ENCODE results near the gene PCGF3.
A peak's percentile ranks its signal among the peaks of the same experiment; 100 is the strongest.
"Not testable (repeated sequence)": the region's sequence is repeated elsewhere in the genome, so short reads cannot be mapped to it uniquely, and the experiment has no call there.

Gene PCGF3

DNA sequence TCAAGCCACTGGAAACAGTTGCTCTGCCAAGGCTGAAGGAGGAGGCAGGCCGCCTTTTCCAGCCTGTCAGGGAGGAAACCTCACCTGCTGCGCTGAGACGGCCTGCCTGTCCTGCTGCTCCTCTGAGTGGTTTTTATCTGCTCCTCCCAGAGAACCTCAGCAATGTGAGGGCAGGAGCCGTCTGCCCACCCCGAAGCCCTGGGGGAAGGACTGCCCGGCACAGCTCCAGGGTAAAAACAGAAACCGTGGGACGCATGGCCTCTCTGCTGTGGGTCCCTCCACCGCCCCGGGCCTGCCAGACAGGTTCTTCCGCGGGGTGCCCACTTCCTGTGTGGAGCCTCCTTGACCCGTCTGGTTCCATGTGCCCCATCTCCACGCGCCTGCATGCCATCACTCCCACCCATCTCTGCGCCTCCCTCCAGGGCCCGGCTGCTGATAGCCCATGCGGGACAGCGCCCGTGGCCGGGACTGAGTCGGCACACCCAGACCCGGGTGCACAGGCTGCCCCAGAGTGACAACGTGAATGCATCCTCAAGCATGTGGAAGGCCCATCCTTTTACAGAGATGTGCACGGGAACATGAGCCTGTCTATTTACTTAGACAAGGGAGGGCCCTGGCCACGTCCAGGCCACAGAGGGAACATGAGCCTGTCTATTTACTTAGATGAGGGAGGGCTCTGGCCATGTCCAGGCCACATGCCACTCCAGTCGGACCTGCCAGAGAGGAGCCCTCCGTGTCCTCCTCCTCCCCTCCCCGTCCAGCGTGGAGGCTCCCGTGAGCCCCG is 12.7 kb upstream of the PCGF3 start:
- Histone ChIP-seq H2AFZ (ENCODE audit: low read depth, low read length, severe bottlenecking) (no peak overlapping the region), H3K4me3 (ENCODE audit: insufficient read depth, low read length, poor library complexity, severe bottlenecking) (no peak overlapping the region), H3K27me3 (ENCODE audit: low read length) (no peaks in the 10 kb centered on the region), H3K79me2 (ENCODE audit: insufficient read depth, low read length) (no peaks in the 10 kb centered on the region), H4K20me1 (ENCODE audit: low read depth, low read length) (no peaks in the 10 kb centered on the region), H3F3A (ENCODE audit: insufficient read depth) (0 out of 2 replicates have a peak, but pooled peaks cover 5% of the 10 kb centered on the region), H3K9ac (ENCODE audit: low read length) (no peak overlapping the region), H3K9me2 (replicated peaks; ENCODE audit: insufficient read depth, low read length) (no peaks in the 10 kb centered on the region), H3K4me2 (ENCODE audit: low read depth, low read length, poor library complexity, severe bottlenecking) (no peak overlapping the region), H3K36me3 (ENCODE audit: low read length) (no peaks in the 10 kb centered on the region), H3K9me3 (ENCODE audit: insufficient read depth, low read length) (no peaks in the 10 kb centered on the region), H3K27ac (ENCODE audit: low read depth, low read length) (no peak overlapping the region)
- TF ChIP-seq, protein P1, sequence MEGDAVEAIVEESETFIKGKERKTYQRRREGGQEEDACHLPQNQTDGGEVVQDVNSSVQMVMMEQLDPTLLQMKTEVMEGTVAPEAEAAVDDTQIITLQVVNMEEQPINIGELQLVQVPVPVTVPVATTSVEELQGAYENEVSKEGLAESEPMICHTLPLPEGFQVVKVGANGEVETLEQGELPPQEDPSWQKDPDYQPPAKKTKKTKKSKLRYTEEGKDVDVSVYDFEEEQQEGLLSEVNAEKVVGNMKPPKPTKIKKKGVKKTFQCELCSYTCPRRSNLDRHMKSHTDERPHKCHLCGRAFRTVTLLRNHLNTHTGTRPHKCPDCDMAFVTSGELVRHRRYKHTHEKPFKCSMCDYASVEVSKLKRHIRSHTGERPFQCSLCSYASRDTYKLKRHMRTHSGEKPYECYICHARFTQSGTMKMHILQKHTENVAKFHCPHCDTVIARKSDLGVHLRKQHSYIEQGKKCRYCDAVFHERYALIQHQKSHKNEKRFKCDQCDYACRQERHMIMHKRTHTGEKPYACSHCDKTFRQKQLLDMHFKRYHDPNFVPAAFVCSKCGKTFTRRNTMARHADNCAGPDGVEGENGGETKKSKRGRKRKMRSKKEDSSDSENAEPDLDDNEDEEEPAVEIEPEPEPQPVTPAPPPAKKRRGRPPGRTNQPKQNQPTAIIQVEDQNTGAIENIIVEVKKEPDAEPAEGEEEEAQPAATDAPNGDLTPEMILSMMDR (IDR thresholded peaks at IDR 0.05; ENCODE audit: insufficient read depth, low read length, poor library complexity, severe bottlenecking) = no peak
- no peak for TF ChIP-seq EZH2phosphoT487 (conservative IDR thresholded peaks at IDR 0.05; ENCODE audit: low read length)

GRCh38 chr4:694341-694940 is 11.2 kb upstream of the PCGF3 start:
- not testable (repeated sequence) for H3K9me2 ChIP-seq (replicated peaks; ENCODE audit: insufficient read depth, low read length); H3K27me3 ChIP-seq (ENCODE audit: low read length); H2AFZ ChIP-seq (ENCODE audit: low read depth, low read length, severe bottlenecking); H3K79me2 ChIP-seq (ENCODE audit: insufficient read depth, low read length); H3K4me3 ChIP-seq (ENCODE audit: insufficient read depth, low read length, poor library complexity, severe bottlenecking); H3K9me3 ChIP-seq (ENCODE audit: insufficient read depth, low read length); H3K36me3 ChIP-seq (ENCODE audit: low read length); H3K4me2 ChIP-seq (ENCODE audit: low read depth, low read length, poor library complexity, severe bottlenecking); H3K27ac ChIP-seq (ENCODE audit: low read depth, low read length); H4K20me1 ChIP-seq (ENCODE audit: low read depth, low read length); H3K9ac ChIP-seq (ENCODE audit: low read length)
- H3F3A ChIP-seq (ENCODE audit: insufficient read depth) = peaks cover 14% of the 10 kb centered on the region

- H3K9me3 ChIP-seq (ENCODE audit: insufficient read depth, low read length) = no peaks in the 10 kb centered on the region
- no peaks in the 10 kb centered on the region for H4K20me1 ChIP-seq (ENCODE audit: low read depth, low read length)
- peak overlapping the region; percentile 12 for H3K4me3 ChIP-seq (ENCODE audit: insufficient read depth, low read length, poor library complexity, severe bottlenecking)
- peaks cover 29% of the 10 kb centered on the region for H3F3A ChIP-seq (ENCODE audit: insufficient read depth)
- H3K9ac ChIP-seq (ENCODE audit: low read length) = peak overlapping the region; percentile 33; the same call in 1 of the 2 replicates
- no peak overlapping the region for H2AFZ ChIP-seq (ENCODE audit: low read depth, low read length, severe bottlenecking)
- TF ChIP-seq, protein P1 (IDR thresholded peaks at IDR 0.05; ENCODE audit: insufficient read depth, low read length, poor library complexity, severe bottlenecking) = no peak
- TF ChIP-seq EZH2phosphoT487 (conservative IDR thresholded peaks at IDR 0.05; ENCODE audit: low read length) = no peak
- H3K27me3 ChIP-seq (ENCODE audit: low read length) = no peaks in the 10 kb centered on the region
- no peaks in the 10 kb centered on the region for H3K36me3 ChIP-seq (ENCODE audit: low read length)
- H3K9me2 ChIP-seq (replicated peaks; ENCODE audit: insufficient read depth, low read length) = no peaks in the 10 kb centered on the region
- no peaks in the 10 kb centered on the region for H3K79me2 ChIP-seq (ENCODE audit: insufficient read depth, low read length)
- peak overlapping the region; percentile 53 for H3K4me2 ChIP-seq (ENCODE audit: low read depth, low read length, poor library complexity, severe bottlenecking)
- H3K27ac ChIP-seq (ENCODE audit: low read depth, low read length) = peak overlapping the region; percentile 80
Observed at GRCh38 chr4:699816-700580, 5.6 kb upstream of the PCGF3 start.
